Caco-2 (cell line): ENCODE data around the gene STK32B. TPM values are rescaled to one million over a fixed set of nuclear protein-coding genes. Genes with fewer than 3 reads are reported as not detected.

Source experiments
- BruUV-seq: library from RNA; stranded (reverse); fragments of 400-500 nt; replicated peaks from 2 replicates; lab custom pipeline; 2021; lab: Mats Ljungman, UMichigan
- CTCF ChIA-PET: fragments of 300-600 bp; sonication (Branson Sonifier 250); formaldehyde crosslinking; loops from one replicate; lab custom pipeline; 2022; ENCODE audit warnings: antibody characterized with exemption; lab: Charles Lee
- POLR2A ChIA-PET: fragments of 300-600 bp; sonication (Branson Sonifier 250); formaldehyde crosslinking; loops from one replicate; lab custom pipeline; 2022; ENCODE audit warnings: antibody characterized with exemption; lab: Charles Lee
- DNase-seq, 2 experiments: peaks; one replicate each; pipeline versions ENCODE4 v3.0.0 to v3.0.0-alpha.2; 2020 to 2022
- H3K27me3 ChIP-seq: replicated peaks from 2 replicates; pipeline ENCODE4 v1.6.0; 2011; ENCODE audit warnings: low read length; ENCODE audit not compliant: control insufficient read depth, insufficient read depth
- H3K36me3 ChIP-seq: 2 replicates; pipeline ENCODE4 v1.5.1; 2011; ENCODE audit warnings: low read length; ENCODE audit not compliant: control insufficient read depth, insufficient read depth
- H3K4me1 ChIP-seq: fragments of 250-450 bp; sonication (Bioruptor Pico); 2 replicates; pipeline ENCODE4 v1.5.1; 2020; ENCODE audit warnings: mild to moderate bottlenecking
- H3K4me3 ChIP-seq: 2 replicates; pipeline ENCODE4 v1.5.1; 2011; ENCODE audit warnings: low read depth, mild to moderate bottlenecking, control low read depth, low read length
- H3K9me3 ChIP-seq: fragments of 250-450 bp; sonication (Bioruptor Pico); 2 replicates; pipeline ENCODE4 v1.5.1; 2020; ENCODE audit warnings: mild to moderate bottlenecking, moderate library complexity
- H3K27ac Mint-ChIP-seq: one replicate; pipeline ENCODE4 v1.8.0; 2022; ENCODE audit warnings: mixed read lengths; ENCODE audit not compliant: unreplicated experiment
- H3K27me3 Mint-ChIP-seq: one replicate; pipeline ENCODE4 v1.8.0; 2022; ENCODE audit warnings: mixed read lengths; ENCODE audit not compliant: insufficient read depth, unreplicated experiment
- H3K36me3 Mint-ChIP-seq: one replicate; pipeline ENCODE4 v1.8.0; 2022; ENCODE audit warnings: mild to moderate bottlenecking, mixed read lengths; ENCODE audit not compliant: insufficient read depth, unreplicated experiment
- H3K4me1 Mint-ChIP-seq: one replicate; pipeline ENCODE4 v1.8.0; 2022; ENCODE audit warnings: low read depth, mixed read lengths; ENCODE audit not compliant: unreplicated experiment
- H3K4me3 Mint-ChIP-seq: one replicate; pipeline ENCODE4 v1.8.0; 2022; ENCODE audit warnings: mild to moderate bottlenecking, moderate library complexity, mixed read lengths; ENCODE audit not compliant: unreplicated experiment
- H3K9me3 Mint-ChIP-seq: one replicate; pipeline ENCODE4 v1.8.0; 2022; ENCODE audit warnings: mixed read lengths; ENCODE audit not compliant: unreplicated experiment
- intact Hi-C: fragments of 100-400 bp; cut with micrococcal nuclease; formaldehyde crosslinking; loops from one replicate; pipeline ENCODE4 v1.10.0; 2022; ENCODE audit not compliant: unreplicated experiment
- total RNA-seq: library from RNA; stranded (reverse); gene quantifications from 2 replicates; pipeline ENCODE4 v1.2.3, GENCODE V29; 2022
- TF ChIP-seq, protein P1 (sequence below), 2 experiments: fragments of 200-600 bp in 1 of 2; IDR thresholded peaks; 1 replicate in 1 of 2; 2 replicates in 1 of 2; pipeline versions ENCODE4 v1.5.1 to v1.8.0; 2011 to 2022; ENCODE audit warnings: antibody characterized with exemption in 1 of 2, control low read depth in 1 of 2, inconsistent platforms in 1 of 2, low read depth in 1 of 2, low read length in 1 of 2, mild to moderate bottlenecking in 1 of 2, moderate library complexity in 1 of 2; ENCODE audit not compliant: insufficient read depth in 1 of 2, severe bottlenecking in 1 of 2, unreplicated experiment in 1 of 2

Gene STK32B
- total RNA-seq, 1 experiment from 2014 or later: 11.2 TPM

DNA sequence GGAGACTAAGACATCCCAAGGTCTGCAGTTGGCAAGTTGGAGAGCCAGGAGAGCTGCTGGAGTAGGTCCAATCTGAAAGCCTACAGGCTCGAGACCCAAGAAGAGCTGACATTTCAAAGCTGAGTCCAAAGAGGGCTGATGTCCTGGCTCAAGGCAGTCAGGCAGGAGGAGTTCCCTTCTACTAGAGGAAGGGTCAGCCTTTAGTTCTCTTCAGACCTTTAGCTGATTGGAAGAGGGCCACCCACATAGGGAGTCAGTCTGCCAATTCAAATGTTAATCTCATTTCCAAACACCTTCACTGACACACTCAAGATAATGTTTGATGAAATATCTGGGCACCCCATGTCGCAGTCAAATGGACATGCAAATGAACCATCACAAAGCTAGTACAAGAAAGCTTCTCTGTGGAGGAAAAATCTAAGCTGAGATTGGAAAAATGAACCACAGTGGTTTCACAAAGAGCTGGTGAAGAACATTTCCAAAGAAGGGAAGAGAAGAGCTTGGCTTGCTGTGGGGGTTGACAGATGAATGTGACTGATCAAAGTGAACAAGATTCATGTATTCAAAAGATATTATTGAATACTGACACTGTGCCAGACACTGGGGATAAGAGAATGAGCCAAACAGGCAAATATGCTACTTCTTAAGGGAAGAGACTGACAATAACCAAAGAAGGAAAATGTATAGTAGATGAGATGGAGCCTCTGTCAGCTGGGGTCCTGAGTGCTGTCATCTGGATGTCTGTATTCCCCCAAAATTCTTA lies 61.2 kb downstream of the STK32B start:
- peaks cover 20% of the 10 kb centered on the region for H3K4me1 ChIP-seq
- no peaks in the 10 kb centered on the region for H3K9me3 ChIP-seq
- no peak for DNase-seq
- peaks cover 9% of the 10 kb centered on the region for H3K9me3 Mint-ChIP-seq
- BruUV-seq: no TSS peak
- H3K4me3 Mint-ChIP-seq: peak overlapping the region; percentile 39
- no peaks in the 10 kb centered on the region for H3K27me3 Mint-ChIP-seq
- peaks cover 7% of the 10 kb centered on the region for H3K36me3 Mint-ChIP-seq
- H3K27me3 ChIP-seq: no peaks in the 10 kb centered on the region
- peaks cover 22% of the 10 kb centered on the region for H3K4me1 Mint-ChIP-seq
- POLR2A ChIA-PET: interaction anchor here (0.6 kb wide), 1 partner anchor 274 kb away, joined by 6 read pairs; no protein-coding TSS in a partner anchor
- no peak overlapping the region for H3K4me3 ChIP-seq
- CTCF ChIA-PET: no interaction called here
- H3K36me3 ChIP-seq: no peaks in the 10 kb centered on the region
- intact Hi-C loops: no loop called here
- peak overlapping the region; percentile 4 for H3K27ac Mint-ChIP-seq
- TF ChIP-seq, protein P1, sequence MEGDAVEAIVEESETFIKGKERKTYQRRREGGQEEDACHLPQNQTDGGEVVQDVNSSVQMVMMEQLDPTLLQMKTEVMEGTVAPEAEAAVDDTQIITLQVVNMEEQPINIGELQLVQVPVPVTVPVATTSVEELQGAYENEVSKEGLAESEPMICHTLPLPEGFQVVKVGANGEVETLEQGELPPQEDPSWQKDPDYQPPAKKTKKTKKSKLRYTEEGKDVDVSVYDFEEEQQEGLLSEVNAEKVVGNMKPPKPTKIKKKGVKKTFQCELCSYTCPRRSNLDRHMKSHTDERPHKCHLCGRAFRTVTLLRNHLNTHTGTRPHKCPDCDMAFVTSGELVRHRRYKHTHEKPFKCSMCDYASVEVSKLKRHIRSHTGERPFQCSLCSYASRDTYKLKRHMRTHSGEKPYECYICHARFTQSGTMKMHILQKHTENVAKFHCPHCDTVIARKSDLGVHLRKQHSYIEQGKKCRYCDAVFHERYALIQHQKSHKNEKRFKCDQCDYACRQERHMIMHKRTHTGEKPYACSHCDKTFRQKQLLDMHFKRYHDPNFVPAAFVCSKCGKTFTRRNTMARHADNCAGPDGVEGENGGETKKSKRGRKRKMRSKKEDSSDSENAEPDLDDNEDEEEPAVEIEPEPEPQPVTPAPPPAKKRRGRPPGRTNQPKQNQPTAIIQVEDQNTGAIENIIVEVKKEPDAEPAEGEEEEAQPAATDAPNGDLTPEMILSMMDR (IDR thresholded peaks at IDR 0.05; ENCODE audit: insufficient read depth in 1 of 2, low read depth in 1 of 2, low read length in 1 of 2, severe bottlenecking in 1 of 2, unreplicated experiment in 1 of 2): no peak

DNA sequence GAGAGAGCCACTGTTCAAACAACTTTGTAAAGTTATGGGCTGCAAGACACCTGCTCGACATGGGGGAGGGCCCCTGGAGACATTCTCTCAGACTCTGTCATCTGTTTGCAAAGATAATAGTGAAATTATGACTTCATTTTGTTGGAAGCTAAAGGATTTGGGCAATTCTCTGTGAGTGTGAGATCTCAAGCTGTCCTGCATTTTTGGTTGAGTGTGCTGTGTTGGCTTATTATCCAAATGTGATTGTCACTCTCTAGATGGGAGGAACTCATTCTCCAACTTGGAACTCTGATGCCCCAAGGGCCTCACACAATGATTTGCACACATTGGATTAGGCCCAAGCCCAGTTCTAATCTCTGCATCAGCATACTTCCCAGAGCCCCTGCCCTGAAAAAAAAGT lies 63.7 kb downstream of the STK32B start:
- intact Hi-C loops: loop anchor here (1.0 to 2.0 kb wide), 2 partner anchors 28 to 58 kb away; no protein-coding TSS in a partner anchor
- DNase-seq: peak; percentile 35 to 68
- H3K36me3 ChIP-seq: no peaks in the 10 kb centered on the region
- peaks cover 20% of the 10 kb centered on the region for H3K4me1 ChIP-seq
- H3K9me3 Mint-ChIP-seq: peaks cover 9% of the 10 kb centered on the region
- H3K27me3 ChIP-seq: no peaks in the 10 kb centered on the region
- no peak overlapping the region for H3K4me3 ChIP-seq
- BruUV-seq: no TSS peak
- peak overlapping the region; percentile 82 for H3K4me3 Mint-ChIP-seq
- ChIA-PET POLR2A (no interaction called here), CTCF (no interaction called here)
- peaks cover 7% of the 10 kb centered on the region for H3K36me3 Mint-ChIP-seq
- no peaks in the 10 kb centered on the region for H3K9me3 ChIP-seq
- no peaks in the 10 kb centered on the region for H3K27me3 Mint-ChIP-seq
- TF ChIP-seq, protein P1 (IDR thresholded peaks at IDR 0.05; ENCODE audit: insufficient read depth in 1 of 2, low read depth in 1 of 2, low read length in 1 of 2, severe bottlenecking in 1 of 2, unreplicated experiment in 1 of 2): no peak
- peak overlapping the region; percentile 83 for H3K27ac Mint-ChIP-seq
- peaks cover 31% of the 10 kb centered on the region for H3K4me1 Mint-ChIP-seq

DNA sequence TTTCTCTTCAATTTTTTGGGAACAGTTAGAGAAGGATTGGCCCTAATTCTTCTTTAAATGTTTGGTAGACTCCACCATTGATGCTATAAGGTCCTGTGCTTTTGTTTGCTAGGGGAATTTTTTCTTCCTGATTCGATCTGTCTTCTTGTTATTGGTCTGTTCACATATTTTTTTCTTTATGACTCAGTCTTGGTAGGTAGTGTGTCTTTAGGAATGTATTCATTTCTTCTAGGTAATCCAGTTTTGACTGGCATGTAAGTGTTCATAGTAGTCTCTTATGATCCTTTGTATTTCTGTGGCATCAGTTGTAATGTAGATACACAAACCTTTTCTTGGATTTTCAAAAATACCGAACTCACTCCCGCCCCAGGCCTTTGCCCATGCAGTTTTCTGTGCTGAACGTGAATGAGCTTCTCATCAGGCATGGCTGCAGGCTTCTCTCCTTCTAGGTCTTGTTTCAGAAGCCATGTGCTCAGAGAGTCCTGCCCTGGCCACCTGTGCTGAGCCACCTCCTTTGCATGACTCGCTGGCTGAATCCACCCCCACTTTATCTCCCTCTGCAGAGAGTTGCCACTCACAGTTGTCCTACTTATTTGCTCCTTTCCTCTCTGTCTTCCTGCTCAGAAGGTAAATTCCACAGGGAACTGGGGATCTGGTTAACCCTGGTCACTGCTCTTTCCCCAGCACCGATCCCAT lies 67.0 kb downstream of the STK32B start:
- ChIA-PET POLR2A (no interaction called here), CTCF (no interaction called here)
- no peaks in the 10 kb centered on the region for H3K36me3 ChIP-seq
- intact Hi-C loops: no loop called here
- no peak overlapping the region for H3K4me3 ChIP-seq
- peaks cover 9% of the 10 kb centered on the region for H3K9me3 Mint-ChIP-seq
- H3K36me3 Mint-ChIP-seq: peaks cover 7% of the 10 kb centered on the region
- no peaks in the 10 kb centered on the region for H3K9me3 ChIP-seq
- H3K4me1 ChIP-seq: peaks cover 20% of the 10 kb centered on the region
- no peaks in the 10 kb centered on the region for H3K27me3 Mint-ChIP-seq
- no peak for DNase-seq
- peak overlapping the region; percentile 26 for H3K27ac Mint-ChIP-seq
- peaks cover 31% of the 10 kb centered on the region for H3K4me1 Mint-ChIP-seq
- H3K27me3 ChIP-seq: no peaks in the 10 kb centered on the region
- TF ChIP-seq, protein P1 (IDR thresholded peaks at IDR 0.05; ENCODE audit: insufficient read depth in 1 of 2, low read depth in 1 of 2, low read length in 1 of 2, severe bottlenecking in 1 of 2, unreplicated experiment in 1 of 2): no peak
- H3K4me3 Mint-ChIP-seq: no peak overlapping the region
- BruUV-seq: no TSS peak
